GM13976 (cell line): ENCODE results near the gene UCN.

Experiments used
- DNase-seq: peaks from one replicate; pipeline ENCODE4 v3.0.0; 2012; ENCODE audit warnings: low spot score
- in situ Hi-C: fragments of 300-500 bp; cut with MboI; formaldehyde crosslinking; loops from one replicate; pipeline ENCODE4 v1.12.0; 2022; ENCODE audit warnings: low sequenced_read_pairs, mixed read lengths, inconsistent platforms; ENCODE audit not compliant: unreplicated experiment
- TF ChIP-seq, protein P1 (sequence below): IDR thresholded peaks from 2 replicates; pipeline ENCODE4 v1.5.1; 2012; ENCODE audit warnings: borderline replicate concordance, mild to moderate bottlenecking; ENCODE audit not compliant: insufficient read depth; ENCODE audit errors: extremely low read depth, missing control alignments, control extremely low read depth

UCN gene

DNA sequence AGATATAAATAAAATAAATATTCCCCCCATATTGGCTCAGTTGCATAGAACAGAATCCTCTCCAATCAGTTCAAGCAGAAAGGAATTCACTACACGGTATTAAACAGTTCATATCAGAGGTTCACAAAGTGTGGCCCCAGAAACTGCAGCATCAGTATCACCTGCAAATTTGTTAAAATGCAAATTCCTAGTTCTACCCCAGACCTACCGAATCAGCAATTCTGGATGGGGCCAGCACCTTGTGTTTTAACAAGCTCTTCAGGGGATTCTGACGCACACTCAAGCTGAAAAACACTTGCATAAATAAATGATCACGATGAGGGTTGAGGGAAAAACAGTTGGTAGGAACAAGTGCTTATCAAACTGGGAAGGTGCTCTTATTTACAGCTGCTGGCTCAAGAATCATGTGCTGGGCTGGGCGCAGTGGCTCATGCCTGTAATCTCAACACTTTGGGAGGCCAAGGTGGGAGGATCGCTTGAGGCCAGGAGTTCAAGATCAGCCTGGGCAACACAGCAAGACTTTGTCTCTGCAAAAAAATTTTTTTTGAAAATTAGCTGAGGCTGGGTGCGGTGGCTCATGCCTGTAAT is 42.0 kb upstream of the UCN start:
- in situ Hi-C loops: no loop called here
- TF ChIP-seq, protein P1, sequence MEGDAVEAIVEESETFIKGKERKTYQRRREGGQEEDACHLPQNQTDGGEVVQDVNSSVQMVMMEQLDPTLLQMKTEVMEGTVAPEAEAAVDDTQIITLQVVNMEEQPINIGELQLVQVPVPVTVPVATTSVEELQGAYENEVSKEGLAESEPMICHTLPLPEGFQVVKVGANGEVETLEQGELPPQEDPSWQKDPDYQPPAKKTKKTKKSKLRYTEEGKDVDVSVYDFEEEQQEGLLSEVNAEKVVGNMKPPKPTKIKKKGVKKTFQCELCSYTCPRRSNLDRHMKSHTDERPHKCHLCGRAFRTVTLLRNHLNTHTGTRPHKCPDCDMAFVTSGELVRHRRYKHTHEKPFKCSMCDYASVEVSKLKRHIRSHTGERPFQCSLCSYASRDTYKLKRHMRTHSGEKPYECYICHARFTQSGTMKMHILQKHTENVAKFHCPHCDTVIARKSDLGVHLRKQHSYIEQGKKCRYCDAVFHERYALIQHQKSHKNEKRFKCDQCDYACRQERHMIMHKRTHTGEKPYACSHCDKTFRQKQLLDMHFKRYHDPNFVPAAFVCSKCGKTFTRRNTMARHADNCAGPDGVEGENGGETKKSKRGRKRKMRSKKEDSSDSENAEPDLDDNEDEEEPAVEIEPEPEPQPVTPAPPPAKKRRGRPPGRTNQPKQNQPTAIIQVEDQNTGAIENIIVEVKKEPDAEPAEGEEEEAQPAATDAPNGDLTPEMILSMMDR: no peak
- no peak for DNase-seq

GRCh38 chr2:27347641-27348040 is 39.4 kb upstream of the UCN start:
- TF ChIP-seq, protein P1: no peak
- no peak for DNase-seq
- in situ Hi-C loops: no loop called here

DNA sequence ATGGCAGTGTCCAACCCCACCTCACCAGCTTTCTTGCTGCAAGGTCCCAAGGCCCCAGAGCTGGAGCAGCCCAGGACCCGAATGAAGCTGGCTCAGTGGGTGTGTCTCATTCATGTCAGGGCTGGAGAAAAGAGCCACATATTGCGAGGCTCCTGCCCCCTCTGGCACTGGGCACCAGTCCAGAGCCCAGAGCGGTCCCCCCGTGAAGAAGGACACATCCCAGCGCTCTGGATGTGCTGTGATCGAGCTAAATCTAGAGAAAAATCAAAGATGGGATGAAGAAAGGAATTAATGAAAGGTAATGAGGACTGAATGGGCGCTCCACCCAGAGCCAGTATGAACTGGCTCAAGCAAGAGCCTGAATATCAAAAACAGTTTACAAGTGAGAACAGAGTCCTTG is 27.9 kb upstream of the UCN start:
- in situ Hi-C loops: no loop called here
- DNase-seq: no peak
- TF ChIP-seq, protein P1: no peak

DNA sequence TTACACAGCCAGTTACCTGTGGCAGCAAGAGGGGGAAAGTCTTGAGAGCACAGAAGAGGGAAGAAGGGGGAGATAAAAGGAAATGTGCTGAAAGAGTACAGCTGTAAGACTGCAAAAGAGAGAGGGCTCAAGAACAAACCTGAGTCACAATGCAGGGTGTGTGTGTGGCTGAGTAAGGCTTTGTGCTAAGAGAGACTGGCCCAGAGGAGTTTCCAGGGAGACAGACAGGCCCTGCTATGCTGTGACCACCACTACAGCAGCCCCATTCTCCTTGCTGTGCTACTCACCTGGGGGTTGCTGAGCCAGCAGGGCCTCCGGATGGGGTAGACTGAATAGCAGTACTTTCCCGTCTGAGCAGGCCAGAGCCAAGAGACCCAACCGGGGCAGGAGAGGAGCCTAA is 27.1 kb upstream of the UCN start:
- no peak for DNase-seq
- in situ Hi-C loops: no loop called here
- TF ChIP-seq, protein P1: no peak

DNA sequence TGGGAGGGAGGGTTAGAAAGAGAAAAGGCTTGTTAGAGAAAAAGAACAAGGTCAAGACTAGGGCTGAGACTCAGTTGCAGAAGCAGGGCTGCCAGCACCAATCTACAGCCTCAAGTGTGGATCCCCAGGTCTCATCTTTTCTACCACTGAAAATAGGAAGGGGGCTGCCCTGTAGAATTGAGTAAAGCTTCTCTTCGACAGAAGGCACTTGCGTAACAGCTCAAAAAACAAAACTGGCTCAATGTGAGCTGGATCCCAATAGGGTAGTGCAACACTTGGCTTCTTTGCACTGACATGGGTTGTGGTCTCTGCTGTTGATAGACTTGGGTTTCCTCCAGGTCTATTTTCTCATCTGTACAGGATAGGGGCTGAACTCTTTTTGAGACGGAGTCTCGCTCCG is 16.5 kb upstream of the UCN start:
- TF ChIP-seq, protein P1: no peak
- in situ Hi-C loops: no loop called here
- no peak for DNase-seq

DNA sequence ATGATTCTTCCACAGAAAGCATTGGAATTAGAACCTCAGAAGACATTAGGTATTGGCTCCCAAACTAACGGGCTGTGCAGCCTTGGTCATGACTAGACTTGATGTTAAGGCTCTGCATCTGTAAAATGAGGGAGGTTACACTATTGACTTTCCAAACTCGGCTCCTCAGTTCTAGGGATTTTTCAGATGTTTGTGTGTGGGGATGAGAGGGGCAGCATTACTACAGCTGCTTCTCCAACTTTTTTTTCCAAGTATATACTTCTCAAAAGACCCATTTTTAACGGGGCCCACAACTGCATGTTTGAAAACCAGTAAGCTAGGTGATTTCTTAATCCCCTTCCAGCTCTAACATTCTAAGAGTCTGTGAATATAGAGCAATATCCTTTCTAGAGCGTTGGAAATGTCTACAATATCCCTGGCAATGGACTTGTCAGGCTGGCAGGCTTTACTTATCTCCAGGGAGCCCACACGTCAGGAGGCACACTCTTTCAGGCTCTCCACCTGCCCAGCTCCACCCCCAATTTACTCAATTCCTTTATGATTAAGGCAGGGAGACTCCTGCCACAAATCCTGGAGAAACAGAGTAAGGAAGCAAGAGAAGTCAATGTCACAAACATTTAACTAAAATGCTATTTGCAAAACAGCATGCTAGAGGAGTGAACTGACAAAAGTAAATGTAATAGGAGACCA is 15.5 kb upstream of the UCN start:
- in situ Hi-C loops: no loop called here
- no peak for DNase-seq
- TF ChIP-seq, protein P1: no peak
